ENCODE measurements around the gene GRB2.

Gene GRB2

DNA sequence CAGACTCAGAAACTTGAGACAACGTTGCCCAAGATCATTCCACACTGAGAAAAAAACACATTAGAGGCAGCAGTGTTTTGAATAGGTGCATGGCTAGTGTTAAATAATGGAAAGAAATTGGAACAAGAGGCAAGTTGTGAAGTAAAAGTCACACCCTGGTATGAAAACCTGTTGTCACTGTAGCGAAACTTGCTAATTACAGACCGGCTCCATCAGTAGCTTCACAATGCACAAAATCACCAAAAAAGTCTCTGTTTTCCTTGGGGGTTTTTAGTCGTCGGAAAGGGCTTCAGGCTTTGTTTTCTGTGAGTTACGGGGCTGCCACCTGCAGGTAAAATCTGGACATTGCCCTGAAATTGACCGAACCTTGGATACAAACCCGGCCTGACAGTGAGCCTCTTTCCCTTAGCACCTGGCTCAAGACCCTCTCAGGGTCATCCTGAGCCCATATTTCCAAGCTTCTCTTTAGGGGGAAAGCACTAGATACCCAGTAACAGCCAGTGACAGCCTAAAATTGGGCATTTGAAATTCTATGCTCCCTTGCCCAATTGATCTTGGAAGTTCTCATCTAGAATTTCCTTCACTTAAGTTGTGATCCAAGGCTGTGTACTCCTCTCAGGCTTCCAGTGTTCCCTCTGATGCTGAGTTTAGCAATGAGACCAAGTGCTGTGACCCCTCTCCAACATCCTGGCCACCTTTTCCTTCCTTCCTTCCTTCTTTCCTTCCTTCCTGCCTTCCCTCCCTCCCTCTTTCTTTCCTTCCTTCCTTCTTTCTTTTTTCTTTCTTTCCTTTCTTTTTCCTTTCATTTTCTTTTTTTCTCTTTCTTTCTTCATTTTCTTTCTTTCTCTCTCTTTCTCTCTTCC lies 7.2 kb upstream of the GRB2 start:
- DNase-seq (ENCODE audit: low read depth): peak; percentile 82

DNA sequence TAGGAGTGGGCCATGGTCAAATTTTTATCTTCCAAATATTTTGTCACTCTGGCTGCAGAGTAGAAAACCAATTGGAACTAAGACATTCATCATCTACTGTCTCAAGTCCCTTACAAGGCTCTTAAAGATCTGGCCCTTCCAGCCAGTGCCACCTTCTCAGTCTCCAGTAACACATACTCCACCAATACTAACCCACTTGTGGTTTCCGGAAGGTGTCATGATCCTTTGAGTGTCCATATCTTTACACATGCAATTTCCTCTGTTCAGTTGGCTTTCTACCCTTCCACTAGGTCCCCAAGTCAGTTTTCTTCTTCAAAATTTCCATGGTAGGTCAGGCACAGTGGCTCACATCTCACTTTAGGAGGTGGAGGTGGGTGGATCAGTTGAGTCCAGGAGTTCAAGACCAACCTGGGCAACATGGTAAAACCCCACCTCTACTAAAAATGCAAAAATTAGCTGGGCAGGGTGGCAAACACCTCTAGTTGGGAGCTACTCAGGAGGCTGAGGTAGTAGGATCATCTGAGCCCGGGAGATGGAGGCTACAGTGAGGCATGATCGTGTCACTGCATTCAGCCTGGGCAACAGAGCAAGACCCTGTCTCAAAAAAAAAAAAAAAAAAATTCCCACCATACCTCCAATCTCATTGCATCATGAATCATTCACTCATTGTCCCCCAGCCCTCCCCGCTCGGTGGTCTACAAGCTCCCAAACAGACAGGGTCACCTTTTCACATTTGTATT lies 6.0 kb upstream of the GRB2 start:
- DNase-seq (ENCODE audit: low read depth): no peak

DNA sequence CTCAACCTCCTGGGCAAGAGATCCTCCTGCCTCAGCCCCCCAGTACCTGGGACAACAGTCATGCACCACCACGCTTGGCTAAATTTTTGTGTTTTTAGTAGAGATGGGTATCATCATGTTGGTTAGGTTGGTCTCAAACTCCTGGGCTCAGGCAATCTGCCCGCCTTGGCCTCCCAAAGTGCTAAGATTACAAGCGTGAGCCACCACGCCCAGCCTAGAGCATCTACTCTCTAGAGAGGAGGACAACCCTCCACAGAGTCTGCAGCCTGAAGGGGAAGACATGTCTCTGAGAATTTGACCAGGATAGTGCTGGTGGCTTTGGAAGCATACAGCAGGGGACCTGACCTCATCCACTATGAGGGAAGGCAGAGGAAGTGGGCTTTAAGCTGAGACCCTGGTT lies 4.7 kb upstream of the GRB2 start:
- DNase-seq (ENCODE audit: low read depth): no peak

DNA sequence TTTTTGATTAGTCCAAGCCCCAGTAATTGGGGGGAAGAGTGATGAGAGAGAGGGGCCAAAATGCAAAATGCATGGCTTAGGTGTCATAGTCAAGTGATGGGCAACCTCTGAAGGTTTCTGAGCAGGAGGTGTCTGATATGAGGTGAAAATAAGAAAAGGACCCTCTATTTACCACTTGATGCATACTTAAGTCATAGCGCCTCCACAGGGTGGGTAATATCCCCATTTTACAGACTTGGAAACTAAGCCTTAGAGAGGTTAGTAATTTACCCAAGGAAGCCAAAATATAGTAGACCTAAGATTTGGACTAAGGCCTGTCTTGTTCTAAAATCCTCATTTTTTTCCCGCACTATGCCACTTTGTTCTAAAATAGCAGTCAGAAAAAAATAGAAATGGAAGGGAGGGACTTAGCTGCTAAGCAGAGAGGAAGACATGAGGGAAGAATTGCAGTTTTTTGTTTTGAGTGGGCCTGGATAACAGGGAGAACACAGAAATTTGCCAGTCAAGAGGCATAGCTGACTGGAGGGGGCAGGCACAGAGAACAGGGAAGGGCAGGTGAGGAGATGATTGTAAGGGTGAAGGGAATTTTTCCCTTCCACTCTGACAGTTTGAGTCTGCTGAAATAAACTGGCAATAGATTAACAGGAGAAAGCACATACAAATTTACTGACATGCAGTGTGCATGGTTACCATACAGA lies 2.3 kb upstream of the GRB2 start:
- no peak for DNase-seq (ENCODE audit: low read depth)

DNA sequence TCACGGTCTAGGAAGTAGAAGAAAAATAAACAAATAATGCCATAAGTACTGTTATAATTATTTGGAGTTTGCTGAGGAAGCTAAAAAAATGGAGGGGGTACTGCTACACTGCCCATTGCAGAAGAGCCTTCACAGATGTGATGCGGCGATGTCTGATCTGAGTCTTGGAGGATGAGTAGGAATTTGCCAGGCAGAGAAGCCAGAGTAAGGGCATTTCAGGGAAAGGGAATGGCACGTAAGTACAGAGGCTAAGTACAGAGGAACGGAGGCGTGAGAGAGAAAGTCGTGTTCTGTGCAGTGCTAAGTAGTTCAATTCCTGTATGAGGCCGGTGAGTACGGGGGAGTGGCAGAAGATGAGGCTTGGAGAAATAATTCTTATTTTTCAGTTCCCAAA lies 741 bp upstream of the GRB2 start:
- DNase-seq (ENCODE audit: low read depth): peak; percentile 37

DNA sequence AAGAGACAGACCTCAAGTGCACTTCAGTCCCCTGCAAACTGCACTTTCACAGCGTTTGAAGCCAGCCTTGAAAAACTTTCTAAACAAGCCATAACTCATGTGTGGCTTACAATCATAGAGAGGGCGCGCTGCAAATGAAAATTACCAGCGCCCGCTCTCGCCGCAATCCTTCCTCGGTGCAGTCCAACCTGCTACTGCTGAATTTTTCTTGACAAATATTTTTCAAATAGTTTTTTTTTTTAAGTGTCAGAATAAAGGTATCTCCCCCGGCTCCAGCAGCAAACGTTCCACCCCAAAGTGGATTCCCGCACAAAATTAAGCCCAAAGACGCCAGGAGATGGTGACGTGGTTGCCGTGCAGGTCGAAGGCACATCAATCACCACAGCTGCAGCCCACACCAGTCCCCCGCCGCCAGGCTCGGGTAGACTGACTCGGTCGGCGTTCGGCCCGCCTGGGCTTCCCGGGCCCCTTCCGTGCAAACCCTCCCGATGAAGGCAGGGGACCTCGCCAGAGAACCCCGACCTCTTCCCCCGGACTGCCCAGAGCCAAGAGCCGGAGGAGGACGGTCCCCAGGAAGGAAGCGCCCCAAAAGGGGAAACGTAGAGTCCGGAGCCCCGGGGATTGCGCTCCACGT lies 630 bp downstream of the GRB2 start:
- peak; percentile 70 for DNase-seq (ENCODE audit: low read depth)

DNA sequence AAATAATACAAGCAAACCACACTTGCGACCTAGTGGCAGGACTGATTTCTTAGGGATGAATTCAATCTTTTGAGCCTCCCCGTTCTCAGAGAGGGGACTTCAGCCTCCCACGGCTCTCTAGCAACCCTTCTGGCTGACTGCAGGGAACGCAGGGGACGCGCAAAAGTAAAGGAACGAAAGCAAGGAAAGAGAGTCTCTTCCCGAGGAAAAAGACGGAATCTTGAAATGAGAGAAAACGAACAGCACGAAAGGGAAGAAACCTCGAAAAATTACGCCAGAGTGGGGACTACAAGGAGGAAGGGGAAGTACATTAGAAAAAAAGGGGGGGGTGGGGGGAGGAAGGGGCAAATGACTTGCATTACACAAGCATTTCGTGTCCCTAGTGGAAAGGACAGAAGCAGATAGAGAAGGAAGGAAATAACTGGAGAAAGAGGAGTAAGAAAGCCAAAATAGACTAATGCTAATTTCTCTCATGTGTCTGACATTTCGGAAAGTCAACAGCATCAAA lies 1.2 kb downstream of the GRB2 start:
- DNase-seq (ENCODE audit: low read depth): peak; percentile 93

DNA sequence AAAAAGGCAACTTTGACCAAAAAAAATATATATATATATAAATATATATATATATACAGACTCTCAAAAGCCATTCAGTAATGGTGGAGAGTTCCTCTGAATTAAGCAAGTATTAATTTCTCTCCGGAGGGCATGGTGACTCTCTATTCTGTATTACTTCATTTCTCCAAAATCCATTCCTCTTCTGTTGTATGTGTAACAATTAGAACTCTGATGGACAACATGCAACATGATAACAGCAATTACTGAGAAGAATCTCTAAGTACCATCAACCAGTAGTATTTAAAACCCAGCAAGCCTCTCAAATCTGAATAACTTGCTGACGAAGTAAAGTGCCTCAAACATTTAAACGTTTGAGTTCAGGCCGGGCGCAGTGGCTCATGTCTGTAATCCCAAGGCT lies 2.3 kb downstream of the GRB2 start:
- DNase-seq (ENCODE audit: low read depth): no peak

DNA sequence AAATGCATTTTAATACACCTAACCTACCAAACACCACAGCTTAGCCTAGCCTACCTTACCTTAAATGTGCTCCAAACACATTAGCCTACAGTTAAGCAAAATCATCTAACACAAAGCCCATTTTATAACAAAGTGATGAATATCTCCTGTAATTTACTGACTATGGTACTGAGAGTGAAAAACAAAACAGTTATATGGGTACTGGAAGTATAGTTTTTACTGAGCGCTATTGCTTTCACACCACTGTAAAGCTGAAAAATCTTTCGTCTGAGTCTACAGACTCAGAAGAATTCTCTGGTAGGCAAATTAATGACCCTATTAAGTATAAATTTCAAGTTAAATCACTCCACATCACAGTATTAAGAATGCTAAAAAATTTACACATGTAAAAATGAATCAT lies 3.5 kb downstream of the GRB2 start:
- DNase-seq (ENCODE audit: low read depth): no peak

DNA sequence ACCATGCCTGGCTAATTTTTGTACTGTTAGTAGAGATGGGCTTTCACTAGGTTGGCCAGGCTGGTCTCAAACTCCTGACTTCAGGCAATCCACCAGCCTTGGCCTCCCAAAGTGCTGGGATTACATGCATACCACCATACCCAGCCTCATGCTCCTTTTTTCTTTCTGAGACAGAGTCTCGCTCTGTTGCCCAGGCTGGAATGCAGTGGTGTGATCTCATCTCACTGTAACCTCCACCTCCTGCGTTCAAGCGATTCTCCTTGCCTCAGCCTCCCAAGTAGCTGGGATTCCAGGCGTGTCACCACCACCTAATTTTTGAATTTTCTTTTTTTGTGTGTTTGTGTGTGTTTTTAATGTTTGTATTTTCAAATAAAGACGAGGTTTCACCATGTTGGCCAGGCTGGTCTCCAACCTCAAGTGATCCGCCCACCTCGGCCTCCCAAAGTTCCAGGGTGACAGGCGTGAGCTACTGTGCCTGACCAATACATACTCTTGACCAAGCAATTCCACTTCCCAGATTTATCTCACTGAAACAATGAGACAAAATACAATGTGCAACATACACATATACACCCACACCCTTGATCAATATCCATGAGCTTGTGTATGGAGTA lies 5.0 kb downstream of the GRB2 start:
- no peak for DNase-seq (ENCODE audit: low read depth)

DNA sequence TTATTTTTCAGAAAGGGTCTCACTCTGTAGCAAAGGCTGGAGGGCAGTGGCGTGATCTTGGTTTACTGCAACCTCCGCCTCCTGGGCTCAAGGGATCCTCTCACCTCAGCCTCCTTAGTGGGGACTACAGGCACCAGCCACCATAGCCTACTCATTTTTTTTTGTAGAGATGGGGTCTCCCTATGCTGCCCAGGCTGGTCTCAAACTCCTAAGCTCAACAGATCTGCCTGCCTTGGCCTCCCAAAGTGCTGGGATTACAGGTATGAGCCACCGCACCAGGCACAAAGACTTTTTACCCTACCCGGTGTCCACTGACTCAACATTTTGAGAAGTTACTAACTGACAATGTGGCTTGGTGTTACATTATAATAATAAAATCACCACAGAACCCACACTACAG lies 7.2 kb downstream of the GRB2 start:
- no peak for DNase-seq (ENCODE audit: low read depth)

DNA sequence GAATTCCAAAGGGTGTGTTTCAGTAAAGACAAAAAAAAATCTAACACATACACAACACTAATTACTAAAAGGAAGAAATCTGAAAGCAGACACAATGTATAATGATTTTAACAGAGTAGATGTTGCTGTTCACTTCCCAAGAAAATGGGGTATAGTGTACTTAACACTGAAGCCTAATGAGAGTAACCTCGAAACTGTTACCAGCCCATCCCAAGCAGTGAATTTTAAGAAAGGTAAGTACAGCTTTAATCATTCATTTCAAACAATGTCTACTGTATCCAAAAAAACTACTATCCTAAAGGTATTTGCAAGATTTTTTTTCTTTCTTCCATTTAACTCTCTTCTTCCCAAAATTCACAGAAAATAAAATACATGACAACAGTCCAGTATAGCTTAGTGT lies 8.3 kb downstream of the GRB2 start:
- no peak for DNase-seq (ENCODE audit: low read depth)

DNA sequence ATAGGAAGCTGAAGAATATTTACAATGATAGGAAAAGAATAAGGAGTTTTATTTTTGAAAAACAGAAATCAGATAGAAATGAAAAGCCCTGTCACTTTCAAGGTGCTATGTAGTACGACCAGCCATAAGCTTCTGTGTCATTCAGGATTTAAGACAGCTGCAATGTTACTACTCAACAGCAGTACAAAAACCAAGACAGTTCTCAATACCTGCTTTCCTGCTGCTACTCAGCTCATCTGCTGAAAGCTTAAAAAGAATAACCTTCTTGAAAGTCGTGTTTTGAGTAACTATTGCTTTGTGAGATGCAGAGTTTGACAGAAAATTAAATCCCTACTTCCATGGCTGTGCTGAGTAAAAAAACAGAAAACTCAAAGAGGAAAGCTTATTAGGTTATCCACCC lies 8.7 kb downstream of the GRB2 start:
- no peak for DNase-seq (ENCODE audit: low read depth)

DNA sequence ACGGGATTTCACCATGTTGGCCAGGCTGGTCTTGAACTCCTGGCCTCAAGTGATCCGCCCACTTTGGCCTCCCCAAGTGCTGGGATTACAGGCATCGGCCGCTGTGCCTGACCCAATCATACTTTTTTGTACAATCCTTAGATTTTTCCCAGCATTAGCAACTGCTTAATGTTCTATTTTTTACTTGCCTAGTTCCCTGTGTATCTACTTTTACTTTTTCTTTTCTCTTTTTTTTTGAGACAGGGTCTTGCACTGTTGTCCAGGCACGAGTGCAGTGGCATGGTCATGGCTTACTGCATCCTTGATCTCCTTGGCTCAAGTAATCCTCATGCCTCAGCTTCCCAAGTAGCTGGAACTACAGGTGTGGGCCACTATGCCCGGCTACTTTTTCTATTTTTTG lies 9.5 kb downstream of the GRB2 start:
- no peak for DNase-seq (ENCODE audit: low read depth)

DNA sequence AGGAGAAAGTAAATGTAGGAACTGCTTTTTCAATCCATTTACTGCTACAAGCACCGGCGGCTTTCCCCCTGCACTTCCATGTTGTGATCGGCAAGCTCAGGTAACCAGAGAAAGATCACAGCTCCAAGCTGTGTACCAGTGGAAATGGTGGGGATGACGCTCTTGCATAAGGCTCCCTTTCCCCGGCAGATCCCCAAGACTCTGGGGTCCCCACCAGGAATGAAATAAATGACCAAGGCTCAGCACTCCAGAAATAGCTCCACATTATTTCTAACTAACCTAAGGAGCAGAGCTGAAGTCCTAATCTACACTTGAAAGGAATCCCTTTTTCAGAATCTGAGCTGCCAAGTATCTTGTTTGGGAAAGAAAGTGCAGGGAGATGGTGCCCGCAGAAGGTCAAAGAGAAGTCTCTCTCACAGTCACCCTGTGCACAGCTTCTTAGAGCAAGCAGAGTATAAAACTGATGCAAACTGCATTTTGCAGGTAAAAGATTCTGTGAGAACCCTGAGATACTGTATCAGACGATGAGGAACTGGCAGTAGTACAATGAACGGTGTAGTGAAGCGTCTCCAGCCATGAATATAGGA lies 11.1 kb downstream of the GRB2 start:
- DNase-seq (ENCODE audit: low read depth): peak; percentile 42

DNA sequence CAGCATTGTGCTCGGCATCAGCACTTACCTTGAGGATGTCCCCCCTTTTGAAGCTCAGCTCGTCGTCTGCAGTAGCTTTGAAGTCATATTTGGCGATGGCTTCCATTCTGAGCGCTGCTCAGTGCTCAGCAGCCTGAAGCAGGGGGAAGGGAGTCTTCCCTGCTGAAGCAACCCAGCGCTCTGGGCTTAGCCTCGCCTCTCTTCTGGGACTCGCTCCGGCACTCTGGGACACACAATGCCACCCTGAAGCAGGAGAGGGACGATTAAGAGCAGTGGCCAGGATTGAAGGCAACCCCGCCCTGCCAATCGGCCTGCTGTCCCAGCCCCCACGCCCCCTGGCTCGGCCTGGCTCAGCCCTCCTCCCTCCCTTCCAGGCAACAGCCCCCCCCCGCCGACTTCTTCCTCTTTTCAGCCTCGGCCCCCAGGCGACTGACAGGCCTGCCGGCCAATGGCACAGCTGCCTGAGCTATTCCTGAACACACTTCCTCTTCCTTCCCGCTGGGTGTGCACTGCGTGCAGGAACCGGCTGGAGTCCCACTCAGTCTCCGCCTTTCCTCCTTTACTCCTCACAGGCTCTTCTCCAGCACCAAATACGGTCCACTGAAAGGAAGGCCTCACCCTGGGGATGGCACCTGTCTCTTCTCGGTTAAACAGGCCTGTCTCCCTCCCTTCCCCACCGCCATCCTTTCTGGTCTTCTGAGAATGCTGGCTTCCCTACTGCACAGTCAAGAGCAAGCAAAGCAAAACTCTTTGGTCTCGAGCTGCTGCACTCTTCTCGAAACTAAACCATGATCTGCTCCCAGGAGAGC lies 11.8 kb downstream of the GRB2 start:
- DNase-seq (ENCODE audit: low read depth): peak; percentile 99

DNA sequence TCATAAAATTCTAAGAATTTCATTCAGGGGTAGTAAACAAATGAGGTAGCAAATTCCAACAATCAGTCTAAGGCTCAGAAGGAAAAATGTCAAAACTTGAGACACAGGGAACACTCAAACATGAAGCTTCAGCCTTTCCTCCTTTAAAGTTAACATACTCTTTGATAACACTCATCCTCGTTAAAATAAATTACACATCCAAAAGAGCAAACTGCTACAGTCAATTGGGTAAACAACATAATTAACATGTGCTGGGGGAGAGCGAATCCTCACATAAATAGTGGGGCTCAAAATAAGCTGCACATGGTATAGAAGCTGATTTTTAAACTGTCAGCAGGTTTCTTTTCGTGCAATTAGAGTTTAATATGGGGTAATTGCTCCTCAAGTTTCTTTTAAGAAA lies 12.9 kb downstream of the GRB2 start:
- DNase-seq (ENCODE audit: low read depth): no peak

DNA sequence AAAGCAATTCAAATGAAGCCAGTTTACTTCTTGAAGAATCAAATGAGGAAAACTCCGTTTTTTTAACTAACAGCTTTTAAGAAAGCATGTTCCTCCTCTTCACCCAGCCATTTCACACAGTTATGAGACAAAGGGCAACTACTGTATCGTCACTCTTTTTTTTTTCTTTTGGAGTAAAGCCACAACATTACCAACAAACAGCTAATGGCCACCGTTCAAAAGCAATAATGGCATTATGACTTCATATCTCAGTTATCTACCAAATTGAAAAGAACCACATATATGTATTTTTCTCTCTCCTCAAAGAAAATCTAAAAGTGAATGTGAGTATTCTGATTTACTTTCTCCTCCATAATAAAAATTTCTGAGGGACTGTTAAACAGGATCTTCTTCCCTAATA lies 14.5 kb downstream of the GRB2 start:
- no peak for DNase-seq (ENCODE audit: low read depth)

DNA sequence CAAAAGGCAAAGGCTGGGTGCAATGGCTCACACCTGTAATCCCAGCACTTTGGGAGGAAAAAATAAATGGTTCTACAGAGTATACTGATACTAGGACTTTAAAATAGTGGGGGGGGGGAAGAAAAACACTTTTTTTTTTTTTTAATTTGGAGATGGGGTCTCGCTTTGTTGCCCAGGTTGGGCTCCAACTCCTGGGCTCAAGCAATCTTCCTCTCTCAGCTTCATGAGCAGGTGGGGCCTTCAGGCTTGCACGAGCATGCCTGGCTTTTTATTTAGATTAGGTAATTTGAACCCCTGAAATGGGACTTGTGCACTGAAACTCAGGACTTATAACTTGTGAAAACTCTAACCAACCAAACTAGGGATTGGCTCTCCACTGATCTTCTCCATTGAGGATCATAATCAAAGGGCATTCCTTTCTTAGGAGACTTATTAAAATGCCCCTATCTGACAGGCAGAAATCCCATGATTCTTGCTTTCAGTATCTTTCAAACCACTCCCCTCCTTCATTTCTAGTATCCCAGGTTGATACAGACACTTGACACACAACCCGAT lies 16.9 kb downstream of the GRB2 start:
- DNase-seq (ENCODE audit: low read depth): no peak

DNA sequence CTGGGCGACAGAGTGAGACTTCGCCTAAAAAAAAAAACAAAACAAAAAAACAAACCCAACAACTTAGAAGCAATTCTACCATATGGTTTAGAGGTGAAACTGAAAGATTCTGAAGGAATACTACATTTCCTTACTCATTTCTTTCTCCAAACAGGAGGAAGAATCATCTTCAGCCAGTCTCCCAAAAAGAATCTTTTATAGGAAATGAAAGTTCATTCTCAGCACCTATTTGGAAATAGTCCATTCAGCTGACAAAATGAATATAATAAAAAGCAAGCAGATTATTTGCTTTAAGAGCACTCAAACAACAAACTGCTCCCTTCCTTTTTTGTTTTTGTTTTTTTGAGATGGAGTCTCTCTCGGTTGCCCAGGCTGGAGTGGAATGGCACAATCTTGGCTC lies 17.7 kb downstream of the GRB2 start:
- no peak for DNase-seq (ENCODE audit: low read depth)
